Epithelial cell of prostate (primary cell): ENCODE results near the gene CLIP3.
A peak's percentile ranks its signal among the peaks of the same experiment; 100 is the strongest.
"Not testable (repeated sequence)": the region's sequence is repeated elsewhere in the genome, so short reads cannot be mapped to it uniquely, and the experiment has no call there.

ENCODE experiments used
- DNase-seq: peaks from one replicate; pipeline ENCODE4 v3.0.0-alpha.2; 2011; ENCODE audit warnings: low read depth, low spot score
- H3K27ac ChIP-seq: fragments of 450-650 bp; 2 replicates; pipeline ENCODE4 v1.5.1; 2017; ENCODE audit warnings: mild to moderate bottlenecking

The CLIP3 gene, protein sequence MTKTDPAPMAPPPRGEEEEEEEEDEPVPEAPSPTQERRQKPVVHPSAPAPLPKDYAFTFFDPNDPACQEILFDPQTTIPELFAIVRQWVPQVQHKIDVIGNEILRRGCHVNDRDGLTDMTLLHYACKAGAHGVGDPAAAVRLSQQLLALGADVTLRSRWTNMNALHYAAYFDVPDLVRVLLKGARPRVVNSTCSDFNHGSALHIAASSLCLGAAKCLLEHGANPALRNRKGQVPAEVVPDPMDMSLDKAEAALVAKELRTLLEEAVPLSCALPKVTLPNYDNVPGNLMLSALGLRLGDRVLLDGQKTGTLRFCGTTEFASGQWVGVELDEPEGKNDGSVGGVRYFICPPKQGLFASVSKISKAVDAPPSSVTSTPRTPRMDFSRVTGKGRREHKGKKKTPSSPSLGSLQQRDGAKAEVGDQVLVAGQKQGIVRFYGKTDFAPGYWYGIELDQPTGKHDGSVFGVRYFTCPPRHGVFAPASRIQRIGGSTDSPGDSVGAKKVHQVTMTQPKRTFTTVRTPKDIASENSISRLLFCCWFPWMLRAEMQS

DNA sequence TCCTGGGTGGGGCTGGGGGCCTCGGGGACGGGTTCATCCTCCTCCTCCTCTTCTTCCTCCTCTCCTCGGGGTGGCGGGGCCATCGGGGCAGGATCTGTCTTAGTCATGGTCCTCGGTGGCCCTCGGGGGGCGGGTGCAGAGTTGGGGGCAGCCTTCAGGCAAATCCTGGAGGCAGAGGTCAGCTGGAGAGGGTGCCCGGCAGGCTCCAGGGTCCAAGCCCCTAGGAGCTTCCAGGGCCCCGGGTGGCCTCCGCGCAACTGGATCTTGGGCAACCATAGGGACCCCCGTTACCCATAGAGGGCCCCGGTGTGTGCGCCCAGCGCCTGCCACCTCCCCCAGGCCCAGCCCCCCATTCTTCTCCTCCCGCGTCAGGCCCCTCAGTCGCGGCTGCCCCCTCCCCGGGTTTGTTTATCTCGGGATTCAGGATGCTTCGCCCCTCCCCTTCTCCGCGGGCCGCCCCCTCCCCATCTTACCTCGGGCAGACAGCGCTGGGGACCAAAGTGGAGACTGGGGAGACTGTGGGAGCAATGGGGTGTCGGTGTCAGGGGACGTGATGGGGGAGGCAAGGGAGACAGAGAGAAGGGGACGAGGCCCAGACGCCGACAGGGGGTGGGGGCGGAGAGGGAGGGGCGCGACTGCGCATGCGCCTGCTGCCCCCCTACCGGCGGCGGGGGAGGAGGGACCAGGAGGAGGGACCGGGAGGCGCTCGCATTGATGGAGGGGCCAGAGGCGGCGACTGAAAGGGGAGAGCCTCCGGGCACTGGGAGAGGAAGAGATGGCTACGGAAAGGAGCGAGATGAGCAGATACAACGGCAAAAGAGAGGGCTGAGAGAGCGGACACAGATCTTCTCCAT lies at the start of gene CLIP3:
Gene CLIP3, minus strand, starts transcription at position 623 of the 854 bp plus-strand sequence. Its CDS starts 516 bp downstream, at position 107.
- DNase-seq: no peak
- H3K27ac ChIP-seq: no peak within 1 kb of the TSS

DNA sequence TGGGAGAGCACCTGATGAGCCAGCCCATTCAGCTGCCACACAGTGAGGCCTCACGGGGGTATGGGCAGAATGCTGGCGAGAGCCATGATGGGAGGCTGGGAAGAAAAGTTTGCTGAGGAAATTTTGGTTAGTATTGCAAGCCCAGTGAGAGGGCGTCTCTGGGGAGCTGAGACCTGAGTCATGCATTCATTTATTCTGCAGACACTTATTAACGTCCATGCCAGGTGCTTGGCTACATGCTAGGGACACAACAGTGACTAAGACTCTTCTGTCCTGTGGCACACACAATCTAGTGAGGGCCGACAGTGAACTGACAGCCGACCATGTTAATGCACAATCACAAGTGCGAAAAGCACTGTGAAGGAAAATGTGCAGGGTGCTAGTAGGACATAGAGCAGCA lies 49.2 kb upstream of the CLIP3 start:
- no peak for DNase-seq
- H3K27ac ChIP-seq: peak overlapping the region; percentile 13

DNA sequence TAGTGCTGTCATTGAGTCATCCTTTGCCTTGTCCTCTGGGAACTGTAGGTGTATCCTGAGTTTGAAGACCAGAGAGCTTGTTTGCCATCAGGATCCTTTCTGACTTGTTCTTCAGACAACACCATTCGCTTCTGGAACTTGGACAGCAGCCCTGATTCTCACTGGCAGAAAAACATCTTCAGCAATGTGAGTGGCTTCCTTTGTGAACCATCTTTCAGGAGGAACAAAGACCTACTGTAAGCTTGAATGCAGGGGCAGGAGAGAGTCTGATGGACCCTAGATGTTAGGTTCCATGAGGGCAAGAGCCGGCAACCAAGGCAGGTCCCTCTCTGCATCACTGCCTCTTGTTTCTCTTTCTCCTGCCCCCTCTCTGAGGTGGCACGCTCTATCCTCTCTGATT lies 48.7 kb upstream of the CLIP3 start:
- H3K27ac ChIP-seq: peak overlapping the region; percentile 13
- no peak for DNase-seq

DNA sequence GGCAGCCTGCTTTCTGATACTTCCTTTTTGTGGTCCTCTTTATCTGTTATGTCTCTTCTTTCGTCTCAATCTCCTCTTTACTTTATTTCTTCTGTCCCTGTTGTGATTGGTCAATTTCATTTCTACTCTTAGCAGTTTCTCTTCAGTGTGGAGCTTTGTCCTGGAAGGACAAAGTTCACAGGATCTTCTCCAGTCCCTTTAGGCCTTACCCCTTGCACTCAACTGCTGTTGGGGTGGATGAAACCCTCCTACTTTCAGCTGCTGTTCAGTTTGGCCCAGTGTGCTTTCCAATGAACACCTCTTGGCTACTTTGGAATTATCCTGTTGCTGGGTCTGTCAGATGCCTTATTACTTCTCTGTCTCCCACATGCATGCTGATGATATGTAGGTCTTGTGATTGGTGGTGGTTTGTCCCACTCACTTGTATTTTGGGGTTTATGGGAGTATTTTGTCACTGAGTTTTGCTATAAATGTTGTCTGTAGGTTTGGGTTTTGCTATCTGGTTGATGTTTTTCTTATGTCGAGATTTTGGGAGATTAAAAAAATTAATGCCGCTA lies 46.8 kb upstream of the CLIP3 start:
- H3K27ac ChIP-seq: no peak overlapping the region
- DNase-seq: no peak

DNA sequence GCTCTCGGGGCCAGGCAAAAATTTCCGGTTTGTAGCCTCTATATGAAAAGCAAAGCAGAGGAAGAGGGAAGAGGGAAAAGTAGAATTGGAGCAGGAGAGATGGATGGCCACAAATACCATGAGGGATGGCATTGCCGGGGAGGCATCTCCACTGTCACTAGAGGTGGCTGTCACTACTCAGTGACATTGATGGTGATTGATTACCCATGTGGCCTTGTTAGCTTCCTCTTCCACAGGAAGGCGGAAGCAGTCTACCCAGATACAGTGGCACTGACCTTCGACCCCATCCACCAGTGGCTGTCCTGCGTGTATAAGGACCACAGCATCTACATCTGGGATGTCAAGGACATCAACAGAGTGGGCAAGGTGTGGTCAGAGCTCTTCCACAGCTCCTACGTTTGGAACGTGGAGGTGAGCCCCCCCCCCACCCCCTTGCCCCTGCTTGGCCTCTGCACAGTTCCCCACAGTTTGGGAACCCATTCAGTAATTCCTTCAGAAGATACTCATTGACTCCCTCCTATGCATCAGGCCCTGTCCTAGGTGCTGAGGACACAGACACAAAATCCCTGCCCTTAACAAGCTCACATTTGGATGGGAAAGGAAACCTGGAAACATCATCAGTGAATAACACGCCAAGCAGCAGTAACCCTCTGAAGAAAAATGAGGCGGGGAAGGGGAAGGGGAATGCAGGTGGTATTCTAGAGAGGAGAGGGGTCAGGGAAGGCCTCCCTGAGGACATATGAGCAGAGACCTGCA lies 40.6 kb upstream of the CLIP3 start:
- no peak overlapping the region for H3K27ac ChIP-seq
- DNase-seq: no peak

DNA sequence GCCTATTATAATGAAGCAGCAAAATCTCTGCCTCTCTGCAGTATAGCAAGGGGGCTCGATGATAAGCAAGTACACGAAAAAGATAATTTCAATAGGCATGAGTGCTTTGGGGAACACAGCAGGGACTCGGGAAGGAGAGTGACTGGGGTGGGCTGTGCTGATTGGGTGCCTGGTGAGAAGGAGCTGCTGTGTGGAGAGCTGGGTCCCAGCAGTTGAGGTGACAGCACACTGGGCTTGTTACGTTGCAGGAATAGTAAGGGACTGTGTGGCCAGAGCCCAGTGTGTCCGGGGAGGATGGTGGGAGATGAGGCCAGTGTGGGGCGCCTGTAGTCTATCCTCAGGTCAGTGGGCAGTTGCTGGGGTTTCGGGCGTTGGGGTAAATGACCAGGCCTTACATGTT lies 39.4 kb upstream of the CLIP3 start:
- DNase-seq: no peak
- no peak overlapping the region for H3K27ac ChIP-seq

DNA sequence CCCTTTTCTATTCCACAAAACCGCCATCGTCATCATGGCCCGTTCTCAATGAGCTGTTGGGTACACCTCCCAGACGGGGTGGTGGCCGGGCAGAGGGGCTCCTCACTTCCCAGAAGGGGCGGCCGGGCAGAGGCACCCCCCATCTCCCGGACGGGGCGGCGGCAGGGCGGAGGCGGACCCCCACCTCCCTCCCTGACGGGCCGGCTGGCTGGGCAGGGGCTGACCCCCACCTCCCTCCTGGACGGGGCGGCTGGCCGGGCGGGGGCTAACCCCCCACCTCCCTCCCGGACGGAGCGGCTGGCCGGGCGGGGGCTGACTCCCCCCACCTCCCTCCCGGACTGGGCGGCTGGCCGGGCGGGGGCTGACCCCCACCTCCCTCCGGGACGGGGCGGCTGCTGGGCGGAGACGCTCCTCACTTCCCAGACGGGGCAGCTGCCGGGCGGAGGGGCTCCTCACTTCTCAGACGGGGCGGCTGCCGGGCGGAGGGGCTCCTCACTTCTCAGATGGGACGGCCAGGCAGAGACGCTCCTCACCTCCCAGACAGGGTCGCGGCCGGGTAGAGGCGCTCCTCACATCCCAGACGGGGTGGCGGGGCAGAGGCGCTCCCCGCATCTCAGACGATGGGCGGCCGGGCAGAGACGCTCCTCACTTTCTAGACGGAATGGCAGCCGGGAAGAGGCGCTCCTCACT lies 36.3 kb upstream of the CLIP3 start:
- not testable (repeated sequence) for H3K27ac ChIP-seq

DNA sequence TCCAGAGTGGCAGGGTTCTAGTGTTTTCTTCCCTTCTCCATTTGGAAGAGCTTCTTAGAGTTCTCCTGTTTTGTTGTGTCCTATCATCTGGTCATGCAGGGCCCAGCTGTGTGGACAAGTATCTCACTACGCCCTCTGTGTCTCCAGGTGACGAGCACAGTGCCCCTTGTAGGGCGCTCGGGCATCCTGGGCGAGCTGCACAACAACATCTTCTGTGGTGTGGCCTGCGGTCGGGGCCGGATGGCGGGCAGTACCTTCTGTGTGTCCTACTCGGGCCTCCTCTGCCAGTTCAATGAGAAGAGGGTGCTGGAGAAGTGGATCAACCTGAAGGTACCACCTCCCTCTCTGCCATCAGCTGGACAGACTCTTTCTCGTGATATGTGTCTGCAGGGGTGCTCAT lies 35.0 kb upstream of the CLIP3 start:
- no peak overlapping the region for H3K27ac ChIP-seq
- no peak for DNase-seq

More for the DNA sequence above, 36.3 kb upstream of the CLIP3 start:
- DNase-seq: not testable (repeated sequence)

DNA sequence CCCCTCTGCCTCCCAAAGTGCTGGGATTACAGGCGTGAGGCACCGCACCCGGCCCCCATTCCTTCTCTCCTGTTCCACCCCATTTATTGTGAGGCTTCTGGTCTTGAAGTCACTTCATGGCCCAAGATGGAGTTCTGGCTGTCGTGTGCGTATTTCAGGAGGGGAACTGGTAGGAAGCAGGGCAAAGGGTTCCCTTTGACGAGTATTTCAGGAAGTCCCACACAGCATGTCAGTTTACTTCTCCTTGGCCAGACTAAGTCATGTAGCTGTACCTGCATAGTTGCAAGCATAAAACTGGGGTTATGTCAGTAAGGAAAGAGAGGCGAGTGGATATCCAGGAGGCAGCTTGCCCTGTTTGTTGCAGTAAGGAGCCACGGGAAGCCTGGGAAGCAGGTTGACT lies 32.2 kb upstream of the CLIP3 start:
- no peak overlapping the region for H3K27ac ChIP-seq
- no peak for DNase-seq

DNA sequence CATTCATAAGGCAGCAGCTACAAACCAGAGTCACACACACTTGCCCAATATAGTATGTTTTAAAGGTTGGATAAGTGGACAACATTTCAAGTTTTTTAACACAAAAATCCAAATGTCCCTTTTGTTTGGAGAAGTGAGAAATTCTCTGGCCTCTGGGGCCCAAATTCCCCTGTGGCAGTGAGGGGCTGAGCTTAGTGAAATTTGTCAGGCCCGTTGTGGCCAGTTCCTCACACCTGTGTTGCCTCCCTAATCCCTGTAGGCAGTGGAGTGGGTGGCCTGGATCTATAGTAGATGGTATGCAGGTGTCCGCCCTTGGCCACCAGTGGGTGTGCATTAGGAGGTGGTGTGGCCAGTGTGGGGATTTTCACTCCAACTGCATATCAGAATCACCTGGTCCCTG lies 28.7 kb upstream of the CLIP3 start:
- H3K27ac ChIP-seq: no peak overlapping the region
- no peak for DNase-seq

DNA sequence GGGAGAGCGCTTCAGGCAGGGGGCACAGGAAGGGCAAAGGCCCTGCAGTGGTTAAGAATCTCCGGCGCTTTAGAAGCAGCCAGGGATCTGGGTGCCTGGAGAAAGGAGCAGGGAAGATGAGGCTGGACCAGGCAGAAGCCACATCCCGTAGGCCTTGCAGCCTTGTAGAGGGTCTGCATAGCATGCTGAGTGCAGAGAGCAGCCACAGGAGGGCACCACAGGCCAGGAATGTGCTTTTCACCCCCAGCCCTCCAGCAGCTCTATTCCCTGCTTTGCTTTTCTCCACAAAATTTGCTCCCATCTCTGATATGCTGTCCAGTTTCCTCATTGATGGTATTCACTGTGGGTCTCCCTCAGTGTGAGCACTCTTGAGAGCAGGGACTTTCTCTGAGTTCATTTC lies 27.8 kb upstream of the CLIP3 start:
- no peak overlapping the region for H3K27ac ChIP-seq
- no peak for DNase-seq

DNA sequence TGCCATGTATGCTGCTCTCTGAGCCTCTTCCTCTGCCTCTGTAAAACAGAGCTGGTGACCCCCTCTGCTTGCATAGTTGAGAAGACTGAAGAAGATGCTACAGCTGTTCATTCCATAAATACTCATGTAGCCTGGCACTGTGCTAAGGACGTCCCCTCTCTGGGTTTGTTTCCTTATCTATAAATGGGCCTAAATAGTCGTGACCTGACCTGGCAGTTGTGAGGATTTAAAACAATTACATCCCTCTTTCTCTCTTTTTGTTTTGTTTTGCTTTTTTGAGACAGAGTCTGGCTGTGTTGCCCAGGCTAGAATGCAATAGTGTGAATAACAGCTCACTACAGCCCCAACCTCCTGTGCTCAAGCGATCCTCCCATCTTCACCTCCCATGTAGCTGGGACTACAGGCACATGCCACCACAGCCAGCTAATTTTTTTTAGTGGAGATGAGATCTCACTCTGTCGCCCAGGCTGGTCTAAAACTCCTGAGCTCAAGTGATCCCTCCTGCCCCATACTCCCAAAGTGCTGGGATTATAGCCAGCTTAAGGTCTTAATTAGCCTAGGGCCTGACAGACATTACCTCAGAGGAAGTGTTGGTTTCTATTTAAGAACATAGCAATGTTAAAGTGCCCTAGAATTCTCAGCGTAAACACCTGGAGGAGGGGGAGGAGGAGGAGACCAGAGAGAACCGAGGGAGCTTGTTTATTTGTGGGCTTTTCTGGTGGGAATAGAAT lies 26.7 kb upstream of the CLIP3 start:
- DNase-seq: no peak
- H3K27ac ChIP-seq: no peak overlapping the region

DNA sequence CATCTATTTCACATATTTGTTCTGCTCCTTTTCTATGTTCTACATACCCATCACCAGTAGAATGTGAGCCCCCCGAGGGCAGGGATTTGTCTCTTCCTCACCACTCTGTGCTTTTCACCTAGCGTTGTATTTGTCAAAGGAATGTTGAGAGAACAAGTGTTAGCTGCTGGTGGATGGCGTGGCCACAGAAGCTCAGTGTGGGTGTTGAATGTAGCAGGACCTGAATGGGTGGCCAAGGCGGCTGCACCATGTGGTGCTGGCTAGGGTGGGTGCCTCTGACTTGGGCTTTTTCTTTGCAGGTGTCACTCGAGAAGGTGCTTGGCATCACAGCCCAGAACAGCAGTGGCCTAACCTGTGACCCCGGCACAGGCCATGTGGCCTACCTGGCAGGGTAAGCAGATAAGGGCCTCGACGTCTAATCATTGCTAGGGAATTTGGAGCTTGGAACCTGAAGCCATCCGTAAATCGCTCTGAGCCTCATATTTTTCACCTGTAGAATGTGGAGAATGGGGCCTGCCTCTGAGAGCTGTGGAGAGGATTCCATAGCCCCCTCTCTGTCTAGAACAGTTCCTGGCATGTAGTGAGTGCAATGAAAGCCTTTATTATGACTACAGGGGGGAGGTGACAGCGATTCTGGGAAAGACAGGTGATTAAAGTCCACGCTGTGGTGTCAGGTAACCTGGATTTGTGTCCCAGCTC lies 26.0 kb upstream of the CLIP3 start:
- no peak for DNase-seq
- no peak overlapping the region for H3K27ac ChIP-seq

DNA sequence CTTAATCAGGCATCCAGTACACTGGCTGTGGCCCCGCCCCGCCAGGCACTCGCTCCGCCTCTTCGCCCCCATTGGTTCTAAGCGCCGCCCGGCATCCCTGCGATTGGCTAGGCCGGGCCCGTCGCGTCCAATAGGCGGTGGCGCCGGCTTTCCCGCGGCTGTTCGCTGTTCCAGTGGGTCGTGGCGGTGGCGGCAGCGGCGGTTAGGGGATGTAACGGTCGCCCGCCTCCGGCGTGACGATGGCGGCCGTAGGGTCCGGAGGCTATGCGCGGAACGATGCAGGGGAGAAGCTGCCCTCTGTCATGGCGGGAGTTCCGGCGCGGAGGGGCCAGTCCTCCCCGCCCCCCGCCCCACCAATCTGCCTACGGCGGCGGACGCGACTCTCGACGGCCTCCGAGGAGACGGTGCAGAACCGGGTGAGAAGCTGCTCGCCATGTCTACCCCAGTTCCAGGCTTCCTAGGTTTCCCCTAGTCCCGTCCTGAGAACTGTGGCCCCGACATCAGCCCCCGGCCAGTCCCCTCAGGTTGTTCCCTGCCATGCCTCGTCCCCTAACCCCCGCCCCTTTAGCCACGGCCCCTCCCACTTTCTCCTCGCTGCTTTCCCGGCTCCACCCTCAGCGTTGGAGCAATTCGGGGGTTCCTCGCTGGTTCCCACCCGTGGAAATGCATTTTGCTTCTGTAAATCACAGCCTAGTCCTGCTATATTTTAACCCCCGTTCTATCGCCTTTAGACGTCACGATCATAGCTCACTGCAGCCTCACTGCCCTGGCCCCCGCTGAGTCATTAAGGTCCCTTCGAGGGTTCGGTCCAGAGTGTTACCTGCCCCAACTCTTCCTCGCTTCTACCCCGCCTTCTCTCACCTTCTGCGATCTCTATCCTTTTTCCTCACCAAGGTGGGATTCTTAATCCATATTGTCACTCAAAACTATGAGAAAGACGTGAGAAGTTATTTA lies 22.3 kb upstream of the CLIP3 start, which contains the start of gene WDR62:
Gene WDR62, plus strand, starts transcription at position 165 of the 954 bp plus-strand sequence. Its CDS starts 75 bp downstream, at position 240.
- peak; percentile 59 for DNase-seq
- H3K27ac ChIP-seq: peak within 1 kb of the TSS; percentile 91

DNA sequence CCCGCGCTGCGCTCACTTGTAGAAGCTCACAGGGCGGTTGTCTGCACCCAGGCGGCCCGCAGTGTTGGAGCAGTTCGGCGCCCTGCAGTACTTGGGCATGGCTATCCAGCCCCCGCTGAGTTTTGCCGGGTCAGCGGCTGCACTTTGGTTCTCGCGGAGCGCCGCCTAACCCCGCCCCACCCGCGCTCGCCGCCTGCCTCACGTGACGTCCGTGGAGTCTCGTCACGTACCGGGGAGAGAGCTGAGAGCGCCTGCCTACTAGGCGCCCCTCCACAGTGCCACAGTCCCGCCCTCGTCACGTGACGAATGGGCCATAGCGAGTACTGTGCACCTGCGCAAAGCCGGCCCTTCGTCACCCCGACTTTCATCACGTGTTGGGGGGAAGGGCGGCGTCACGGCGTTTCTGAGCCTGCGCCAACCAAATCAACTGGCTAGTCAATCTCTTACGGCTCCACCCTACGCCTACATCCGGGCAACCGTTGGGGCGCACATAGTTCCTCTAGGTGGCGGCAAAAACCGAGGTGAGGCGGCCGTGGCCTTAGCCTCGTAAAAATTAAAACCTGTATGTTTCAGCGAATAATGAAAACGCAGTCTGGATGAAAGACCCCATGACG lies 21.6 kb upstream of the CLIP3 start, which contains the start of gene THAP8:
Gene THAP8, minus strand, starts transcription at position 167 of the 614 bp plus-strand sequence. Its CDS starts 68 bp downstream, at position 99.
- H3K27ac ChIP-seq: peak within 1 kb of the TSS; percentile 91
- peak; percentile 95 for DNase-seq

DNA sequence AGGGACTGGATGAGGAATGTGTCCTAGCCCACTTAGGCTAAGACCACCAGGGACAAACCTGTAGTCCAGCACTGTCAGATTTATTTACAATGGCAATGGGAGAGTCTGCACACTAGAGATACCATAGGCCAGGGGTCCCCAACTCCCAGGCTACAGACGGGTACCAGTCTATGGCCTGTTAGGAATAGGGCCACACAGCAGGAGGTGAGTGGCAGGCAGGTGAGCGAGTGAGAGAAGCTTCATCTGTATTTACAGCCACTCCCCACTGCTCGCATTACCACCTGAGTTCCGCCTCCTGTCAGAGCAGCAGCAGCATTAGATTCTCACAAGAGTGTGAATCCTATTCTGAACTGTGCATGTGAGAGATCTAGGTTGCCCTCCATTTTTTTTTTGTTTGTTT lies 19.0 kb upstream of the CLIP3 start:
- no peak overlapping the region for H3K27ac ChIP-seq
- DNase-seq: no peak
